GM12878 (cell line): ENCODE data around the gene UBE2J2. TPM values are rescaled to one million over a fixed set of nuclear protein-coding genes. Genes with fewer than 3 reads are reported as not detected.

ENCODE experiments used
- ATAC-seq: fragments of 200-7000 bp; cut with Tn5 transposase; 3 replicates; pipeline ENCODE4 v1.9.1; 2020; ENCODE audit warnings: mild to moderate bottlenecking, moderate library complexity
- BruUV-seq: library from RNA; stranded (reverse); fragments of 400-500 nt; replicated peaks from 2 replicates; lab custom pipeline; 2021; lab: Mats Ljungman, UMichigan
- CTCF ChIA-PET: fragments of 300-600 bp; sonication (Branson Sonifier 250); formaldehyde crosslinking; extraction: SDS; loops from one replicate; lab custom pipeline; 2021; ENCODE audit warnings: inconsistent platforms; lab: Yijun Ruan, JAX
- POLR2A ChIA-PET: fragments of 350-600 bp; formaldehyde crosslinking; extraction: SDS; loops from one replicate; lab custom pipeline; 2021; ENCODE audit warnings: inconsistent platforms; lab: Charles Lee
- RAD21 ChIA-PET: fragments of 300-600 bp; sonication (Branson Sonifier 250); formaldehyde crosslinking; loops from one replicate; lab custom pipeline; 2023; ENCODE audit warnings: antibody characterized with exemption; ENCODE audit not compliant: unreplicated experiment; lab: Charles Lee
- SMC1A ChIA-PET: fragments of 300-600 bp; sonication (Branson Sonifier 250); formaldehyde crosslinking; loops from one replicate; lab custom pipeline; 2023; ENCODE audit not compliant: unreplicated experiment, uncharacterized antibody; lab: Charles Lee
- DNase-seq: peaks from one replicate; pipeline ENCODE4 v3.0.0-alpha.2; 2011; ENCODE audit warnings: low read depth, low spot score
- FAIRE-seq: peaks from 3 replicates; lab custom pipeline; 2011; peaks lifted over from hg19 to GRCh38; lab: Jason Lieb, UNC
- H2AFZ ChIP-seq: 2 replicates; pipeline ENCODE4 v1.6.0; 2011; ENCODE audit warnings: low read depth, low read length, control low read depth; ENCODE audit not compliant: control insufficient read depth
- H3K27ac ChIP-seq: 2 replicates; pipeline ENCODE4 v1.5.1; 2011; ENCODE audit warnings: control low read depth; ENCODE audit not compliant: control insufficient read depth, insufficient read depth
- H3K27me3 ChIP-seq, 2 experiments: replicated peaks in 1 of 2; 2 replicates each; pipeline versions ENCODE4 v1.6.0 to v1.6.1; 2011; ENCODE audit warnings: low read length in 1 of 2; ENCODE audit not compliant: control insufficient read depth in 2 of 2, insufficient read depth in 2 of 2
- H3K36me3 ChIP-seq, 2 experiments: 2 replicates each; pipeline ENCODE4 v1.5.1; 2011; ENCODE audit warnings: low read length in 1 of 2; ENCODE audit not compliant: control insufficient read depth in 2 of 2, insufficient read depth in 2 of 2
- H3K4me1 ChIP-seq: 2 replicates; pipeline ENCODE4 v1.6.1; 2011; ENCODE audit warnings: mild to moderate bottlenecking, low read length, moderate library complexity, mixed read lengths; ENCODE audit not compliant: control insufficient read depth, insufficient read depth
- H3K4me2 ChIP-seq: 2 replicates; pipeline ENCODE4 v1.6.0; 2011; ENCODE audit warnings: control low read depth; ENCODE audit not compliant: control insufficient read depth, insufficient read depth
- H3K4me3 ChIP-seq: fragments of 200-600 bp; sonication (generic); 2 replicates; pipeline ENCODE4 v1.5.1; 2016
- H3K79me2 ChIP-seq: 2 replicates; pipeline ENCODE4 v1.6.0; 2011; ENCODE audit warnings: low read length; ENCODE audit not compliant: control insufficient read depth, insufficient read depth
- H3K9ac ChIP-seq: 2 replicates; pipeline ENCODE4 v1.8.0; 2011; ENCODE audit warnings: low read length, control low read depth, mixed read lengths; ENCODE audit not compliant: control insufficient read depth, insufficient read depth
- H3K9me3 ChIP-seq: replicated peaks from 3 replicates; pipeline ENCODE4 v1.5.1; 2011; ENCODE audit warnings: mild to moderate bottlenecking, low read length; ENCODE audit not compliant: control insufficient read depth, insufficient read depth
- H4K20me1 ChIP-seq: 2 replicates; pipeline ENCODE4 v1.6.0; 2011; ENCODE audit not compliant: control insufficient read depth, insufficient read depth
- BHLHE40 ChIP-seq, 2 experiments: fragments of 450-650 bp in 1 of 2; IDR thresholded peaks; 2 replicates each; pipeline ENCODE4 v1.6.1; 2011 to 2017; ENCODE audit warnings: low read depth in 2 of 2, borderline replicate concordance in 1 of 2, improper control_type of control experiment in 1 of 2, low read length in 1 of 2, mild to moderate bottlenecking in 1 of 2
- BRCA1 ChIP-seq: IDR thresholded peaks from 2 replicates; pipeline ENCODE4 v1.6.1; 2011; ENCODE audit warnings: low read depth, low read length, improper control_type of control experiment
- CBX5 ChIP-seq: sonication (generic); IDR thresholded peaks from 2 replicates; pipeline ENCODE4 v1.6.1; 2016; ENCODE audit warnings: low read depth, moderate library complexity, mild to moderate bottlenecking, inconsistent platforms
- DPF2 ChIP-seq: fragments of 450-650 bp; IDR thresholded peaks from 2 replicates; pipeline ENCODE4 v1.6.1; 2017; ENCODE audit warnings: mild to moderate bottlenecking
- EGR1 ChIP-seq, 2 experiments: IDR thresholded peaks; 1 replicate in 1 of 2; 2 replicates in 1 of 2; pipeline ENCODE4 v1.6.1; 2011 to 2012; ENCODE audit warnings: low read depth in 2 of 2, low read length in 2 of 2, borderline replicate concordance in 1 of 2, mild to moderate bottlenecking in 1 of 2, moderate library complexity in 1 of 2
- GATAD2B ChIP-seq: fragments of 450-650 bp; conservative IDR thresholded peaks from 2 replicates; pipeline ENCODE4 v1.6.1; 2017; ENCODE audit warnings: low read depth, mild to moderate bottlenecking, moderate library complexity
- IKZF1 ChIP-seq: fragments of 450-650 bp; conservative IDR thresholded peaks from 2 replicates; pipeline ENCODE4 v1.6.1; 2017; ENCODE audit warnings: antibody characterized with exemption, mild to moderate bottlenecking
- KLF5 ChIP-seq: fragments of 450-650 bp; IDR thresholded peaks from 2 replicates; pipeline ENCODE4 v1.6.1; 2014; ENCODE audit warnings: mild to moderate bottlenecking; ENCODE audit not compliant: partially characterized antibody
- MEF2B ChIP-seq: fragments of 450-650 bp; IDR thresholded peaks from 2 replicates; pipeline ENCODE4 v1.6.1; 2018; ENCODE audit warnings: mild to moderate bottlenecking, moderate library complexity; ENCODE audit not compliant: partially characterized antibody, poor library complexity, severe bottlenecking
- MXI1 ChIP-seq: fragments of 150-350 bp; IDR thresholded peaks from 2 replicates; pipeline ENCODE4 v1.6.1; 2011; ENCODE audit warnings: low read depth, mild to moderate bottlenecking, inconsistent platforms, low read length, improper control_type of control experiment
- NFYB ChIP-seq: IDR thresholded peaks from 2 replicates; pipeline ENCODE4 v1.6.1; 2011; ENCODE audit warnings: low read depth, mild to moderate bottlenecking, low read length, improper control_type of control experiment, moderate library complexity; ENCODE audit not compliant: insufficient read depth
- PAX5 ChIP-seq: IDR thresholded peaks from 2 replicates; pipeline ENCODE4 v1.6.1; 2011; ENCODE audit warnings: low read depth, low read length, borderline replicate concordance
- POLR2AphosphoS2 ChIP-seq: IDR thresholded peaks from 2 replicates; pipeline ENCODE4 v1.6.1; 2011; ENCODE audit warnings: low read depth, mild to moderate bottlenecking, low read length, improper control_type of control experiment, moderate library complexity
- RUNX3 ChIP-seq: IDR thresholded peaks from 2 replicates; pipeline ENCODE4 v1.6.1; 2012; ENCODE audit warnings: low read length, inconsistent platforms
- SPI1 ChIP-seq: IDR thresholded peaks from 2 replicates; pipeline ENCODE4 v1.6.1; 2011; ENCODE audit warnings: low read depth, mild to moderate bottlenecking, low read length, moderate library complexity, borderline replicate concordance; ENCODE audit not compliant: insufficient read depth
- WGBS: methylation state at CpG from one replicate; pipeline ENCODE4 v1.1.6; 2016; ENCODE audit warnings: low lambda C conversion rate; ENCODE audit not compliant: insufficient replicate concordance, insufficient coverage; ENCODE audit errors: missing lambda C conversion rate; 5-methylcytosine and 5-hydroxymethylcytosine counted together
- in situ Hi-C: fragments of 300-500 bp; cut with MboI; formaldehyde crosslinking; loops from 9 replicates; pipeline ENCODE4 v1.14.3; 2018; ENCODE audit warnings: mixed read lengths
- intact Hi-C: fragments of 100-400 bp; cut with micrococcal nuclease; formaldehyde crosslinking; loops from one replicate; pipeline ENCODE4 v1.14.2; 2022; ENCODE audit not compliant: unreplicated experiment
- polyA plus RNA-seq, 11 experiments: library from polyadenylated mRNA; depleted of rRNA in 4 of 11; unstranded in 6 of 11; stranded (reverse) in 5 of 11; fragments of >200 nt; fragmentation: Nextera tagmentation in 4 of 11; fragmentation: Illumina TruSeq in 1 of 11; extraction: Ambion mirVana in 4 of 11; extraction: Trizol in 1 of 11; gene quantifications; 1 replicate in 1 of 11; 2 replicates in 10 of 11; pipeline versions ENCODE4 v1.2.1 to v1.2.3, GENCODE V29; 2011 to 2016; ENCODE audit warnings: inconsistent platforms in 2 of 11, missing spikeins in 2 of 11, low read depth in 1 of 11
- total RNA-seq, 4 experiments: library from RNA; depleted of rRNA in 3 of 4; stranded (reverse); fragments of >200 nt in 3 of 4; fragmentation: Illumina TruSeq in 1 of 4; extraction: Trizol in 1 of 4; gene quantifications; 2 replicates each; pipeline versions ENCODE4 v1.2.1 to v1.2.3, GENCODE V29; 2013 to 2021
- TF ChIP-seq, protein P1 (sequence below): fragments of 150-350 bp; IDR thresholded peaks from 2 replicates; pipeline ENCODE4 v1.6.1; 2014; ENCODE audit warnings: mild to moderate bottlenecking, low read depth, low read length
- TF ChIP-seq, protein P2 (sequence below): IDR thresholded peaks from 2 replicates; pipeline ENCODE4 v1.6.1; 2012; ENCODE audit warnings: low read length, inconsistent platforms

The UBE2J2 gene
- total and polyA plus RNA-seq, 10 of the 15 experiments (the other 5 are each of a cell fraction or from before 2014, with no cell fraction given), result 0.72 to 70.5 (median 49.2) TPM

DNA sequence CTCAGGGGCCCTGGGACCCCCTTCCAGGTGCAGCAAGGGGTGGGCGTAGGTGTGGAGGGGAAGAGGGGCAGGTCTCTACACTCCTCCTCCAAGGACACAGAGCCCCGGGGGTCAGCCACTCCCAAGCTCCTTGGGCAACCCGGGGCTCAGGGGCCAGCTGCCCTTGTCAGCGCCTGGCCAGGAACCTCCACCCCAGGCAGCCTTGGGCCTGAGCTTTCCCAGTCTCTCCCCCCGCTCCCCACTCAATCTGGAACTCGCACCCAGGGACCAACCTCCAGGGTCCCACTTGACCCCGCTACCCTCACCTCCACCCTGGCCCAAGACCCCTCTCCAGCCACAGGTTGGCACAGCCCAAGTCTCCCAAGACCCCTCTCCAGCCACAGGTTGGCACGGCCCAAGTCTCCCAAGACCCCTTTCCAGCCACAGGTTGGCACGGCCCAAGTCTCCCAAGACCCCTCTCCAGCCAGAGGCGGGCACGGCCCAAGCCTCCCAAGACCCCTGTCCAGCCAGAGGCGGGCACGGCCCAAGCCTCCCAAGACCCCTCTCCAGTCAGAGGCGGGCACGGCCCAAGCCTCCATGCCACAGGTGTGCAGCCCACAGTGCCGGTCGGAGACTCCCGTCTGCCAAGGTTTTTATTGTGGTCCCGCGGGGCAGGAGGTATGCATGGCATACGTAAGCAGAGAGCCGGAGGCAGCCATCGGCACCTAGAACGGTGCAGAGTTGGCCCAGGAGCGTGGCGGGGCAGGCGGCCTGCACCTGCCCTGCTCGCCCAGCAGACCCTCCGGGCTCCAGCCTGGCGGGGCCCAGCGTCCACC is 62.7 kb downstream of the UBE2J2 start (continued):
- no peak for TF ChIP-seq SPI1
- TF ChIP-seq, all 136 proteins: peak for 0

DNA sequence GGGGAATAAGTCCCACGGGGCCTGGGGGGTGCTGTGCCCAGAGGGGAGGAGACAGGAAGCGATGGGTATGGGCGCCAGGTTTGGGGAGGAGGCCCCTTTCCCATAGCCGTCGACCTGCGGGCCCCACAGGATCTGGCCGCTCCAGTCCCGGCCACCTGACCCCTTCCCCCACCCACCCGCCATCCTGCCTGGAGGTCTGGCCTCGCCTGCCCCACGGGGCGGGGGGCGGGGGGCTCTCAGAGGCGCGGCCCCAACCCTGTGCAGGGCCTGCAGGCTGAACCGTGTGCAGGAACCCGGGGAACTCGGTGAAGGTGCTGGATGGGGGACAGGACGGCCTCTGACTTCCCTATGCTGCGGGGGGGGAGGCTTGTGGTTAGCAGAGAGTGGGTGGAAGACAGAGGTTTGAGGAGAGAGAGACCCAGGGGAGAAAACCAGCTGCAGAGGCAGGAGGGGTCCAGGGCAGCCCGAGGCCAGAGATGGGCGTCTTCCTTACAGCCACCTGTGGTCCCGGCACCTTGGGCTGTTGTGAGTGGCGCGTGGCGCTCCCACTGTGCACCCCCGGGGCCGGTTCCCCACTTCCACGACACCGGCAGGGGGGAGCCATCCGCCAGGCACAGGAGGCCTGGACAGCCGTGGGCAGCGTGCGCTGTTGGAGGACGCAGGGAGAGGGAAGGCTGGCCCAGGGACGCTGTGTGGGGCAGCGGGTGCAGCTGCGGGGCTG is 64.8 kb downstream of the UBE2J2 start:
- intact Hi-C loops (no loop called here), in situ Hi-C loops (no loop called here)
- Histone ChIP-seq H3K27me3 (peaks cover 0 to 8% of the 10 kb centered on the region in 2 experiments; a peak in 1 of 4 replicates), H2AFZ (no peak overlapping the region), H3K79me2 (no peaks in the 10 kb centered on the region), H3K9ac (no peak overlapping the region), H3K4me2 (no peak overlapping the region), H3K36me3 (no peaks in the 10 kb centered on the region), H3K4me3 (no peak overlapping the region), H3K9me3 (no peaks in the 10 kb centered on the region), H3K27ac (no peak overlapping the region), H3K4me1 (peaks cover 40% of the 10 kb centered on the region), H4K20me1 (no peaks in the 10 kb centered on the region)
- ChIA-PET RAD21 (no interaction called here), SMC1A (no interaction called here), POLR2A (interaction anchor here (1.1 to 2.6 kb wide), 3 partner anchors 8 to 37 kb away, joined by 3 to 8 read pairs (median 4); partner anchors contain the start of genes B3GALT6 and SDF4), CTCF (interaction anchor here (0.6 to 2.2 kb wide), 3 partner anchors 71 to 87 kb away, joined by 3 to 14 read pairs (median 5); no protein-coding TSS in a partner anchor)
- WGBS, result 18% methylated on average over 31 of the region's 38 CpGs
- peak; percentile 8 for ATAC-seq
- no peak for DNase-seq
- no peak for FAIRE-seq
- no TSS peak for BruUV-seq
- TF ChIP-seq PAX5 (0 out of 2 replicates have a peak, but pooled peaks have one; percentile 6), BRCA1 (no peak), POLR2AphosphoS2 (no peak), SPI1 (0 out of 2 replicates have a peak, but pooled peaks have one; percentile 18), GATAD2B (peak; percentile 38; the same call in 1 of the 2 replicates), DPF2 (no peak), NFYB (no peak), CBX5 (no peak), MXI1 (no peak), IKZF1 (peak; percentile 49; the same call in 1 of the 2 replicates), KLF5 (no peak), RUNX3 (peak; percentile 92), BHLHE40 (IDR thresholded peaks at IDR 0.05; ENCODE audit: borderline replicate concordance in 1 of 2, low read depth in 2 of 2, low read length in 1 of 2) (peak in 1 of 2 experiments; percentile 2; a peak in 1 of 4 replicates), EGR1 (IDR thresholded peaks at IDR 0.05; ENCODE audit: borderline replicate concordance in 1 of 2, low read depth in 2 of 2, low read length in 2 of 2) (peak in 1 of 2 experiments; percentile 80; a peak in 2 of 3 replicates), MEF2B (peak; percentile 28)
- TF ChIP-seq, protein P1, sequence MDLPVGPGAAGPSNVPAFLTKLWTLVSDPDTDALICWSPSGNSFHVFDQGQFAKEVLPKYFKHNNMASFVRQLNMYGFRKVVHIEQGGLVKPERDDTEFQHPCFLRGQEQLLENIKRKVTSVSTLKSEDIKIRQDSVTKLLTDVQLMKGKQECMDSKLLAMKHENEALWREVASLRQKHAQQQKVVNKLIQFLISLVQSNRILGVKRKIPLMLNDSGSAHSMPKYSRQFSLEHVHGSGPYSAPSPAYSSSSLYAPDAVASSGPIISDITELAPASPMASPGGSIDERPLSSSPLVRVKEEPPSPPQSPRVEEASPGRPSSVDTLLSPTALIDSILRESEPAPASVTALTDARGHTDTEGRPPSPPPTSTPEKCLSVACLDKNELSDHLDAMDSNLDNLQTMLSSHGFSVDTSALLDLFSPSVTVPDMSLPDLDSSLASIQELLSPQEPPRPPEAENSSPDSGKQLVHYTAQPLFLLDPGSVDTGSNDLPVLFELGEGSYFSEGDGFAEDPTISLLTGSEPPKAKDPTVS, result no peak
- TF ChIP-seq, protein P2, sequence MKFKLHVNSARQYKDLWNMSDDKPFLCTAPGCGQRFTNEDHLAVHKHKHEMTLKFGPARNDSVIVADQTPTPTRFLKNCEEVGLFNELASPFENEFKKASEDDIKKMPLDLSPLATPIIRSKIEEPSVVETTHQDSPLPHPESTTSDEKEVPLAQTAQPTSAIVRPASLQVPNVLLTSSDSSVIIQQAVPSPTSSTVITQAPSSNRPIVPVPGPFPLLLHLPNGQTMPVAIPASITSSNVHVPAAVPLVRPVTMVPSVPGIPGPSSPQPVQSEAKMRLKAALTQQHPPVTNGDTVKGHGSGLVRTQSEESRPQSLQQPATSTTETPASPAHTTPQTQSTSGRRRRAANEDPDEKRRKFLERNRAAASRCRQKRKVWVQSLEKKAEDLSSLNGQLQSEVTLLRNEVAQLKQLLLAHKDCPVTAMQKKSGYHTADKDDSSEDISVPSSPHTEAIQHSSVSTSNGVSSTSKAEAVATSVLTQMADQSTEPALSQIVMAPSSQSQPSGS, result no peak
